Pons (tissue), 1 donor: ENCODE data around the gene MPP2.
"Not testable (repeated sequence)": the region's sequence is repeated elsewhere in the genome, so short reads cannot be mapped to it uniquely, and the experiment has no call there.

ENCODE experiments used
- DNase-seq: peaks from one replicate; pipeline ENCODE4 v3.0.0-alpha.2; 2016; ENCODE audit warnings: low spot score

Gene MPP2

GRCh38 chr17:43846963-43847371, 60.4 kb downstream of the MPP2 start, which contains the start of gene CD300LG:
Gene CD300LG (plus strand): TSS chr17:43847176. CDS start chr17:43847217, 41 bp downstream.
- DNase-seq, result no peak

DNA sequence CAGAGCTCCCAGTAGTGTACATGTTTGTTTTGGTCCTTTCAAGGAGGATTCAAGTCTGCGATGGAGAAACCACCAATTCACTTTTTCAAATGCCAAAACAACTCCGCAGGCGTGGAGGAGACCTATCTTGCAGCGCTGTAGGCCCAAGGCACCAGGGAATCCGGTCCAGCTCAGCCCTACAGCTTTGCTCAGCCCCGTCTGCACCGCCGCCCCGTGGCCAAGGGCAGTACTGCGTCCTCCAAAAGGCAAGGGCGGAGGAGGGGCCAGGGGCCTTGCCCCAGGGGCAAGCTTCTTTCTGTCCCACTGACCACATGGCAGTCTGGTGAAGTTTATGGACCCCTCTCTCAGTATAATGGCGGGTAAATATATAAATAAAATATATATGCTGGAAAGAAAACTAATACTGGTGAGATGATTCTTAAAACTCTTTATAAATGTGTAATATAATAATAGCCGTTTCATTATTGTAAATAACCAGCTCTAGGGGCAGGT, 61.1 kb downstream of the MPP2 start:
- peak; percentile 68 for DNase-seq

- no peak for DNase-seq
These were observed 61.6 kb downstream of the MPP2 start for GRCh38 chr17:43845766-43846165.

GRCh38 chr17:43844241-43844640, 63.1 kb downstream of the MPP2 start:
- no peak for DNase-seq

DNA sequence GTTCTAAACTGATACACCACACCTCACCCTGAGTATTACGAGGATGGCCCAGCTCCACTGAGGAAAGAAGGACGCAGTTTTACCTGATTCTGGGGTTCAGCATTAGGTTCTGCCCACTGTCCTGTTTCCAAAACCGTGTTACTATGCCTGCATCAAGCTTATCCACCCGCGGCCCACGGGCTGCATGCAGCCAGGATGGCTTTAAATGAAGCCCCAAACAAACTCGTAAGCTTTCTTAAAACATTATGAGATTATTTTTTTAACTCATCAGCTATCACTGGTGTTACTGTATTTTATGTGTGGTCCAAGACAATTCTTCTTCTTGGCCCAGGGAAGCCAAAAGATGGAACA, 64.4 kb downstream of the MPP2 start:
- DNase-seq, result no peak

GRCh38 chr17:43842091-43842974, 65.0 kb downstream of the MPP2 start:
- DNase-seq, result not testable (repeated sequence)

DNA sequence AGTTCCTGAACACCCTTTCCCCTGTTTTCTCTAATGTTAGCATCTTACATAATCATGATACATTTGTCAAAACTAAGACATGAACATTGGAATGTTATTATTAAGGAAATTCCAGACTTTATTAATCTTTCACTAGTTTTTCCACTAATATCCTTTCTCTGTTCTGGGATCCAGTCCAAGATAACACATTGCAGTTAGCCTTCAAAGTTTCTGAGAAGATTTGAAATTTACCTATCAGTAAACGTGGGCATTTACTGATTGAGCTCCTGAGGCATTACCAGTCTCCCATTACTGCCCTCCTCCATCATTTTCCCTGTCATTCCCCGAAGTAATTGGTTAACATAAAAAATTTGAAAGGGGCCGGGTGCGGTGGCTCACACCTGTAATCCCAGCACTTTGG, 66.1 kb downstream of the MPP2 start:
- DNase-seq, result no peak

DNA sequence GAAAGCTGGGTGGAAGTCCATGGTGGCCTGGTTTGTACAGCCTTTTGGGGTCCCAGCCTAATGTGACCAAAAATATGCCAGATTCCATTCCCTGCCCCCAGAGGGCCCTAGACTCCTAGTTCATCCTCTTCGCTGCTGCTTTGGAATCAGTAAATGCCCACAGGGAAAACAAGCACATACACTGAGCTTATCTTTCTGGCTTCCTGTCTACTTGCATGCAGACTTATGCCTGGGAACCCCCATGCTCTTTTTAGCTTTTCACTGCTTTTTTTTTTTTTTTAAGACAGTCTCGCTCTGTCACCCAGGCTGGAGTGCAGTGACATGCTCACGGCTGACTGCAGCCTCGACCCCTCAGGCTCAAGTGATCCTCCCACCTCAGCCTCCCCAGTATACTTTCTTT, 66.5 kb downstream of the MPP2 start:
- DNase-seq, result no peak

DNA sequence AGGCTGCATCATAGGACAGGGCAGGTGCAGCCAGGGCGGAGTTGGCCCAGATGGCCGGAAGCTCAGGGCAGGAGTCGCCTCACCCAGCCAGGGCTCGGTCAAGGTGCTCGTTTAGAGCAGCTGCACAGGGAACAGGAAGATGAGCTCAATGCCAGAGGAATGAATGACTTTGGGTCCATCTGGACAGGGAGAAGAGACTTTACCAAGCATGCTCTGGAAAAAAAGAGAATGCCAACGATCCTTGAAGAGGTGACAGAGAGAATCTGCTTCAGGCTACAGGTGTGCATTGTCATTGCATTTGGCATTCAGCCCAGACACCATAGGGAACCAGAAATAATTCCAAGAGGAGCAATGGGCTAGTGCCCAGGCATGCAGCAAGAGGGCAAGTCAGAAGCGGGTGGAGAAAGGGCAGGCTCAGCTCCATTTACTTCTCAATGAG, 67.6 kb downstream of the MPP2 start:
- DNase-seq, result peak; percentile 27

DNA sequence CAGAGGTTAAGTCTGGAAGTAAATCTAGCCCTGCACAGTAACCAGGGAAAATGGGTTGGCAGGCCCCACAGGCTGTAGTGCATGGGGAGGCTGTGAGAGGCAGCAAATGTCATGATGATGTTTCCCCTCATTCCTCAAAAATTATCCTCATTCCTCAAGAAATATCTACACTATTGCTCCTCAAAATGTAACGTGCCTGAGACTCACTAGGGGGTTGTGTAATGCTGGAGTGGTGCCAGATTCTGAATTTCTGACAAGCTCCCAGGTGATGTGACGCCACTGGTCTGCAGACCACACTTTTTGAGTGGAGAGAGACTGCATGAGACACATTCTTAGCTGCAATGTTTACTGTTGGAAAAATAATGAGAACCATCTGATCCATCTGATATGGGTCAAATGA, 73.2 kb downstream of the MPP2 start:
- DNase-seq, result no peak

GRCh38 chr17:43832976-43833829, 74.1 kb downstream of the MPP2 start, which contains the start of gene MPP3:
Gene MPP3 (minus strand): TSS chr17:43833146. CDS start chr17:43831906, 1,240 bp downstream.
- DNase-seq, result peak; percentile 39

GRCh38 chr17:43832168-43832975, 75.0 kb downstream of the MPP2 start:
- DNase-seq, result no peak

DNA sequence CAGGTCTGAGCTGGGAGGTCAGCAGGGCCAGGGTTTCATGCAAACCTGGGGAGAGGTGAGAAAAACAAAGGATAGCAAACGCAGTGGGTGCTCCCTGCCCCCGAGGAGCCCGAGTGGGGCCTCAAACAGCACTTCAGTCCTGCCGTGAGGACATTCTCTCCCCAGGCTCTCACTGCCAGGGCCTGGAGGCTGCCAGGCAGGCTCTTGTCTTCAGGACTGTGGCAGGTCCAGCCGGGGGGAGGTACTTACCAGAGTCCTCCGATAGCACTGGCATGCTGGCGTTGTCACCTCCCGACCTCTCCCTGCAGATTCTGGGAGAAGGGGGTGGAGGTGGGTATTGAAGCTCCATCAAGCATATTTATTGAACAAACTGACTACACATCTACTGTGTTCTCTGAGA, 75.7 kb downstream of the MPP2 start:
- DNase-seq, result no peak

GRCh38 chr17:43830510-43831140, 76.7 kb downstream of the MPP2 start:
- DNase-seq, result no peak

- DNase-seq, result no peak
These were observed 77.6 kb downstream of the MPP2 start for GRCh38 chr17:43829738-43830137.

DNA sequence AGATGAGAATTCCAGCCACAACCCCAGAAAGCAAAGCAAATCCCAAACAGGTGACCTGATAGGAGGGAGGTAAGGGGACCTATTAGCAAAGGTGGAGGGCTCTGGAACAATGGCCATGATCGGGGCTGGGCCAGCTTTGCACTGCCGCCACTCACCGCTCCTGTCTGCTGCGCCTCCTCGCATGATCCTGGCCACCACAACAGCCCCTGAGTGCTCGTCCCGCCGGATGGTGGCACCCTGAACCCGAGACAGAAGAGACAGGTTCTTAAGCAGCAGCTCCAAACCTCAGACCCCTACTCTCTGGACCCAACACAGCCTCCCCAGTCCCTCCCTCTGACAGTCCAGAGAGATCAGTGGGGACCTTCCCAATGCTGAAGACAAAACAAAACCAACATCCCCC, 79.7 kb downstream of the MPP2 start:
- no peak for DNase-seq

- no peak for DNase-seq
These were observed 81.1 kb downstream of the MPP2 start for GRCh38 chr17:43826206-43826605.

DNA sequence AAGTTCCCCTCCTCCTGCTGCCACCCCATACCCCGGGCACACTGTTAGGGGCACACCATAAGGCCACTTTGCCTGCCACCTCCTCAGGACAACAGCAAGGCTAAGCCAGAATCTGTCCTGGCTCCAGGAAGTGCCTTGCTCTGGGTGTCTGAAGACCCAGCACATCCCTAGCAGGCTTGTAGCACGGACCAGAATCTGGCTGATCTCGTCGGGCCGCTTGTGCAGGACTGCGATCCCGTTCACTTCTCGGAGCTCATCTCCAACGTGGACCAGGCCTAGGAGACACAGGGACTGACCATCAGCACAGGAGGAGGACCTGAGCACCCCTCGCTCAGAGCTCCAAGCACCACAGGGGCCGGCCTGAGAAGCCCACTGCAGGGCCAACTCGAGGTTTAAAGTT, 81.8 kb downstream of the MPP2 start:
- no peak for DNase-seq
